GM21786 (cell line): Measurements from ENCODE around the gene EDEM1.
"Not testable (repeated sequence)": the region's sequence is repeated elsewhere in the genome, so short reads cannot be mapped to it uniquely, and the experiment has no call there.

Experiments used
- ATAC-seq: cut with Tn5 transposase; IDR thresholded peaks from one replicate; pipeline ENCODE4 v1.9.1; 2021; ENCODE audit not compliant: unreplicated experiment

The EDEM1 gene

GRCh38 chr3:5170975-5171374 lies 16.5 kb upstream of the EDEM1 start:
- ATAC-seq, result no peak

DNA sequence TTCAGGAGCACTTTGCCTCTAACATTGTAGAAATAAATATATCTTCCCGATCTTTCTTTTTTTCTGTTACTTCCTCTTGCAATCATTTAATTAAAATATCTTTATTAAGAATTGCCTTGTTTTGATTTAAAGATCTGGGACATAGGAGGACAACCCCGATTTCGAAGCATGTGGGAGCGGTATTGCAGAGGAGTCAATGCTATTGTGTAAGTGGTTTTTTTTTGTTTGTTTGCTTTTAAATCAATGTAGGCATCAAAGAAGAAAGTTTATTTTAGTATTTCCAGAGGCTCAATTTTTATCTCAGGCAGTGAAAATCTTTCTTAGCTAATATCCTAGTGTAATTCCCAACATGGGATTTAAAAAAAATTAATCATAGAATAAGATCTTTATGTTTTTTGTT lies 15.5 kb upstream of the EDEM1 start:
- ATAC-seq, result no peak

- not testable (repeated sequence) for ATAC-seq
Observed at GRCh38 chr3:5179036-5179435, 8.5 kb upstream of the EDEM1 start.

GRCh38 chr3:5181469-5182141 lies 5.9 kb upstream of the EDEM1 start:
- ATAC-seq, result peak; percentile 71

- not testable (repeated sequence) for ATAC-seq
Observed at GRCh38 chr3:5183714-5184113, 3.8 kb upstream of the EDEM1 start.

DNA sequence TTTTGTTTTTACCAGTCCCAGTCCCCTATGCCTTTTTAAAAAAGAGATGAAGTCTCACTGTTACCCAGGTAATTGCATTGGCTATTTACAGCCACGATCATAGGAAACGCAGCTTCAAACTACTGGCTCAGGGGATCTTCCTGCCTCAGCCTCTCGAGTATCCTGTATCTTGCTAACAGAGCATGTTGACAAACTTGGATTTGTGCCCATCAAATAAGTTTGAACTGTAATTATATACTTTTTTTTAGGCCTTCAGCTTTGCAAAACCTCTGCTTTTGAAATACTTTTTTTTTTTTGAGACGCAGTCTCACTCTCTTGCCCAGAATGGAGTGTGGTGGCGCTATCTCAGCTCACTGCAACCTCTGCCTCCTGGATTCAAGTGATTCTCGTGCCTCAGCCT lies 3.0 kb upstream of the EDEM1 start:
- ATAC-seq, result no peak

DNA sequence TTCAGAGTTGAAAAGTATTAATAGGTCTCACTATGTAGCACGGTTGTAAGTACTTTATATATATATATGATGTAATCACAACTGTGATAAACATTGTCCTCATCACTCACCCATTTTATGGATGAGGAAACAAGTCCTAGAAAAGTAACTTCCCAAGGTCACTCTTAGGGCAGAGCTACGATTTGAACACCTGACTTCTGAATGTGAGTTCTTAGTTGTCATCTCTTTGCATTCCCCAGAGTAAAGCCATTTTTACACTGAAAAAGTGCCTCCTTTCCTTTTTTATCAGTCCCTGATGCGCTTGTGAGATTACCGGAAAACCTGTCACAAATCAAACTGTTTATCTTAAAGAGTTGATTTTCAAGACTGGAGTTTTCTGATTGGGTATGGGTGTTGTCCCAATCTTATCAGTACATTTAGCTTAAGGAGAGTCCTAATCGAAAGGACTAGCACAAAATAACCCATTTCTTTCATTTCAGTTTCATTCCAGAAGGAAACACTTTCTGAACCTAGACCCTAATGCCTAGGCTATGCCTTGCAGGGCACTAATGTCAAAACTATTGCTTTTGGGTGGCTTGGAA lies 2.3 kb upstream of the EDEM1 start:
- ATAC-seq, result no peak

GRCh38 chr3:5186089-5186857 lies 1.2 kb upstream of the EDEM1 start:
- ATAC-seq, result peak; percentile 19

GRCh38 chr3:5186858-5187155 lies 700 bp upstream of the EDEM1 start:
- no peak for ATAC-seq

- ATAC-seq, result peak; percentile 1
Observed at GRCh38 chr3:5187920-5188418, 462 bp downstream of the EDEM1 start.

DNA sequence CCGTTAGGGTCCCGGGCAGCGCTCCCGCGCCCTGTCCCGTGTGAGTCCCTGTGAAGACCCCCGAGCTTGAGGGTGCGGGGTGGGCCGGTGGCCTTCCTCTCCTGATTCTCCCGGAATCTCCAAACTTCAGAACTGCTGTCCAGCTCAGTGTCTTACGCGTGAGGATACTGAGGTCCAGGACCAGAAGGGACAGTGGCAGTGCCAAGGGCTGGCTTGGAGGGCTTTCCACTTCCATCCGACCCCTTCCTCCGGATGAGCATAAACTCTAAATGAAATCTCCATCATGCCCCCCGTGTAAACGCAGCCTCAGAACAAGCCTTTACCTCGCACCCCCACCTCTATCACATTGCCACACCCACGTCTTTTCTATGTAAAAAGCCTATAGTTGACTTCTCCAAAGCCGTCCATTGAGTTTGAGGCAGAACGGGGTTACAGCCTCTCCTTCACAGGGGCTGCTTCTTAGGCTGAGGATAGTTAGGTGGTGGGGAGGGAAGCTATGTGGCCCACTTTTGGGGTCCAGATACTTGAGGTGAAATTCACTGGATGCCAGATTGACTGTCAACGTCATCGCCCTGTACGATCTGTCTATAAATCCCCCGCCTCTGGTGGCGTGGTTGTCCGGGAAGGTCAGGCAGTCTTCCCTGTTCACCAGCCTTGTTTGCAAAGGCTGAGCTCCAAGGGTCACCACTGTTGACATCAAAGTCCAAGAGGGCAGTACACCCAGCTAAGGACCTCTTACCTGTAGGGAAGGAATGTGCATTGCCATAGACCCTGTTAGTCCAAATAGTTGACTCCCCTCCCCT lies 1.1 kb downstream of the EDEM1 start:
- no peak for ATAC-seq

GRCh38 chr3:5190147-5190791 lies 2.8 kb downstream of the EDEM1 start:
- ATAC-seq, result no peak

- no peak for ATAC-seq
Observed at GRCh38 chr3:5191555-5192304, 4.2 kb downstream of the EDEM1 start.

GRCh38 chr3:5192571-5193365 lies 5.3 kb downstream of the EDEM1 start:
- ATAC-seq, result no peak

DNA sequence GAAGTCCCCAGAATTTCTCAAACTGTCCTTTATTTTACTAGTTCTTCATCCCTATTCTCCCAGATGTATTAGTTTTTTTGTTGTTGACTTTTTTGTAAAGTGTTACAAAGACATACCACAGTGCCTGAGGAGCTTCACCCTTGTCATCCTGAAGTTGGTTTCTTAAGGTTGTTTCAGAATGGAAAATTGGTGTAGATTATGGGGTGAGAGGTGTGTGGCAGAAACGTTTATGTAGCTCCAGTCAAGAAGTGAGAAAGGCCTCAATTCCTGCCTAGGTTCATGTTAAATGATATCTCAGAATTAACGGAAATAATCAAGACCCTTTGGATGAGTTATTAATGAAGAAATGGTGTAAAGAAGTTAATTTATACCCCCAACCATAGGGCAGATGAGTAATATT lies 6.8 kb downstream of the EDEM1 start:
- no peak for ATAC-seq

GRCh38 chr3:5194801-5195509 lies 7.4 kb downstream of the EDEM1 start:
- ATAC-seq, result peak; percentile 35

- ATAC-seq, result no peak
Observed at GRCh38 chr3:5195605-5196004, 8.1 kb downstream of the EDEM1 start.

DNA sequence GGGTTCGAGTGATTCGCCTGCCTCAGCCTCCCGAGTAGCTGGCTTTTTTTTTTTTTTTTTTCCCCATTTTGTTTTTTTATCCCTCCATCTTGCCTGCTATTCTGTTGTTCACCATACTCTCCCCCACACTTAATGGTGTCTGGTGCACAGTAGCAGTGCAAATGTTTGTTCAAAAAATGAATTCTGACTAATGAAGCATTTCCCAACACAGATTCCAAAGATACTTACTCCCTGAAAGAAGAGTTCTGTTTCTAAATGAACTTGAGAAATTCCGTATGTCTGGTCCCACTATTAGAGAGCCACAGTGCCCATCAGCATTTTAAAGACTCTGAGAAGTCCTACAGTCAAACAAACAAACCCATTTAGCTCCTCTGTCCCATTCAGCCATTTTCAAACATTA lies 9.5 kb downstream of the EDEM1 start:
- no peak for ATAC-seq
